Stimulated activated CD8-positive, alpha-beta memory T cell treated with anti-CD3 and anti-CD28 coated beads, Interleukin-12 subunit alpha, Interleukin-12 subunit beta, amount 100 ng/mL, for 24 hours (primary cell): ENCODE results near the gene PNCK.

Experiments
- DNase-seq: peaks from one replicate; pipeline ENCODE4 v3.0.0-alpha.2; 2020; ENCODE audit errors: extremely low read depth

The PNCK gene

DNA sequence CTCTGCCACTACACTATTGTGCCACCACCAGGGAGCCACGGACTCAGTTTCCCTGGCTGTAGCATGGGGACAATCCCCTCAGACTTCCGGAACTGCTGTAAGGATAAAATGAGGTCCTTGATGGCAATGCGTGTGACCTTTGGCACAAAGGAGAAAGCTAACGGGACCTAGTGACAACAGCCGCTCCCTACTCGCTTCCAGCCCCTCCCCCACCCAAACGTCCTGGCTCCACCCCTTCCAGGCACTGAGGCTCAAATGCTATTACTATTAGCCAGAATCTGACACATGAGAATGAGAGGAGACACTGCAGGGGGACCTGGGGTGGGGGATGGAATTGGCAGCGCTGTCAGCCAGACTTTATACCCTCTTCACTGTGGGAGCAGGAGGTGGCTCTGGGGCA, 32.0 kb downstream of the PNCK start:
- DNase-seq, result no peak

DNA sequence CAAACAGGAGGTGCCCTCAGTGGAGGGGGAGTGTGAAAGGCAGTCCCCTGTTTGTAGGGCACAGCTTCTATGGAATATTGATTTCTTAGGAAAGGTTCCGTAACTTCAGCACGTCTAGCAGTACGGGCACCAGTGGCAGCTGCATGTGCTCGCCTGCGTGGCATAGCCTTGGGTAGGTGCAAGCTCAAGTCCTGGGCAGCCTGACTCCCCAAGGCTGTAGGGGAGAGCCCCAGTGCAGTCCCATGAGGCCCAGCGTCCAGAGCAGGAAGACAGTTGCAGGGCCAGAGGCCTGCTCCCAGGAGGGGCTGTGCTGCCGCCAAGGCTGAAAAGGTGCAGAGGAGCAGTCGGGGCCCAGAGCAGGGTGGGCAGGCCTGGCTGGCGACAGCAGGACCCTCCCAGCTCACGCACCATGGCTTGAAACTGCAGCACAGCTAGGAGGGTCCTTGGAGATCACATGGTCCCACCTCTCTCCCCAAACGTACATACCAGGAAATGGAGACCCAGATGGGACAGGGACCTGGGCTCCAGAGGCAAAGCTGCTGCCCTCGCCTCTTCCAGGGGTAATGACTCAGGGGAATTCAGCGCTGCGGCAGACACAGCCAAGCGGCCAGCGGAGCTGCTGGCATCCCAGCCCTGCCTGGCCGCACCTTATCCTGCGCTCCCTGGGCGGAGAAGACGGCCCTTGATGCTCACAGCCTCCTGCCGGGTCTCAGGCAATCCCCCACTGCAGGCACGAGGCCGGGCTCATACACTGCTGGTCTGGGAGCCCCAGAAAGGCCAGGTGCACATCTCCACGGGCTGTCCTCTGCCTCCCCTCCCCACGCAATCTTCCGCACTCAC, 32.7 kb downstream of the PNCK start:
- DNase-seq, result no peak

DNA sequence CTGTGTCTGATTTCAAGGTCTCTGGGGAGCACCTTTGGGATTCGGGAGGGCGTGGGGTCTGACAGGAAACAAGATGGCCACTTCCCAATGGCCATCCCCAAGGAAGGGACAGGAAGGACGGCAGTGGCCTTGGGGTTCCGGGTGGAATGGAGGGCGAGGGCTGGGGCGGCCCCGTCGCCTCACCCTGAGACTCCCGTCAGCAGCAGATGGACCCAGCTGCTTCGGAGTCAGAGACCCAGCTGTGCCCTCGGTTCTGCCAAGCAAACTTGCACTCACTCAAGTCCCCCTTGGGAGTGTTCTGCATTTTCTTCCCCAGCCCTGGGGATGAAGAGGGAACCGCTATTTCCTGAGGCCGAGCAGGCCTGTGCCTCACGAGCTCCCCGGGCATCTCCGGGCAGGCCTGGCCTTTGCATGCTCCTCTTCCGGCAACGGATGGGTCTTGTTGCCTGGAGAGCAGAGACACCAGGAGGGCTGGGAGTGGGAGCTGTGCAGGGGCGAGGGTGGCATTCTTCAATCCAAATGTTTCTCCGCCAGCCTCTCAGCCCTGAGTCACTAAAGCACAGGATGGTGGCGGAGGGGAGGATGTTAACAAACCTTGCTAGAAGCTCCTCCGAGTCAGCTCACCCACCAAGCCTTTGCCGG, 33.4 kb downstream of the PNCK start:
- no peak for DNase-seq

DNA sequence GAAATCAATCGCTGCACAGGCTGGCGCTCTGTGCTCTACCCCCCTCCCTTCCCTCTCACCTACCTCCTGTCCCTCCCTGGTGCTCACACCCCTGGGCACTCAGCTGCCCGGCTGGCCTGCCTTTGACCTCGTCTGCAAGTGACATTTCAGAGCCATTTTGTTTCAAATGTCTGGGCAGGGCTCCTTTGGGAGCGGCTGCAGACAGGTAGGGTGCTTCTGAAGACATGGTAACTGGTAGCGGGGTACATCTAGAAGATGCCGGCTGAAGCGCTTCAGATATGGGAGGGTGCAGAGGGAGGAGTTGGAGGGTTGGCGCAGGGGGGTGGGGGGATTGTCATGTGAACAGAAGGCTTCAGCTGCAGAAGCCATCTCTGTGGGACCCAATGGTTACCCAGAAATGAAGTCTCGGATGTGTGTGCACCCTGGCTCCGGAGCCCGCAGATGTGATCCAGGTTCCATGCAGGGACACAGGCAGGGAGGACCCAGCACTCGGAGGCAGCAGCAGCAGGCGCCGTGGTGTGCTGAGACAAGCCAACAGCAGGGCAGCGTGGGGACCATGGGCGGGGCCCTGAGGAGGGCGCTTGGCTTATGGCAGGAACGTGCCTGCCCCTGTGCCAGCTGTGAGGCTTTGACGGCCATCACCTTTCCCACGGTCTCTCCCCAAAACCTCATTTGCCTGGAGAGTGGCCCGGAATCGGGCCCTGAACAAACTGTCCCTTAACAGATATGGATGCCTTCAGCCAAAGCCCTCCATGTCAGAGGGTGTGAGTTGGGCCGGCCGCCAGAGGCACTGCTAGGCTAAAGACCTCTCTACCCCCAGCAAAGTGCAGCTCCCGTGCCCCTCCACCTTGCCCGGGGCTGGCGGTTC, 34.2 kb downstream of the PNCK start:
- no peak for DNase-seq

DNA sequence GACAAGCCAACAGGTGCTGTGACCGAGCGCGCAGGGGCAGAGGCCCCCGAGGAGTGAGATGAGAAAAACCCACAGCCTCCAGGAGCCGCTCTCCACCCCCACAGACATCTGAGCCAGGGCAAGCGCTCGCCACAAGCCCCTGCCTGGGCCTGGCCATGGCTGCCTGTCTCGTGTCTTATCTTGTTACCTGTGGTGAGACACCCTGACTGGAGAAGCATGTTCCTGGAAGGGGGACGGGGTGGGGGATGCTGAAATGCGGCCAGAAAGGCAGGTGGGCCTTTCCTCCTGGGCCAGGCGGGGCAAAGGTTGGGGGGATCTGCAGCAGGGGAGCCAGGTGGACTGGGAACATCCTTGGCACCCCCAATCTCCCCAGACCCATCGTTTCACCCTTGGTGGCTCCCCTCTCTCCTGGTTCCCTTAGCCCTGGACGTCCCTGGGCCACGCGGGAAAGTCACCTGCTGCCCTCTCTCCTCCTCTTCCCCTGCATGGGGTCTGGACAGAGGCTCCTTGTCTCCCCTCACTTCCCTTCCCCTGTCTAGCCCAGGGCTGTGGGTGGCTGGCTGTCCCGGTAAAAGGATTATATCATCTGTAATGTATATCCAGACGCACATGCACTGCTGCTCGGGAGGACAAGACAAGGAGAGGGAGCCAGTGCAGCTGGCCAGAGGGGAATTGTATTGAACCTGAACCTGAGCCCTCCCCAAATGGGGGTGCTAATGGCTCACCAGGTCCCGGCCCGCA, 35.0 kb downstream of the PNCK start:
- no peak for DNase-seq

DNA sequence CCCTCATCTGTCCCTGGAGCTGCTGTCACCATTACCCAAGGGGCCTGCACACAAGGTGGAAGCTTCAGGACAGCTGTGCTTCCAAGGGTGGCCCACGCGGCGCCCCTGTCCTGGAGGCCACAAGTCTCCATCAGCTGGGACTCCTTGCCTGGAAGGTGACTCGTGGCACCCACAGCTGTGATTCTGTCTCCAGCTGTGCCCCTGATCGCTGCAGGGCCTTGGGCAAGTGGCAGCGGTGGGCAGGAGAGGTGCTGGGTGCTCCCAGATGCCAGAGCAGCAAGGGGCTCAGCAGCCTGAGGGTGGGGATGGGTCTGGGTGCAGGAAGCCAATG, 35.6 kb downstream of the PNCK start:
- no peak for DNase-seq

DNA sequence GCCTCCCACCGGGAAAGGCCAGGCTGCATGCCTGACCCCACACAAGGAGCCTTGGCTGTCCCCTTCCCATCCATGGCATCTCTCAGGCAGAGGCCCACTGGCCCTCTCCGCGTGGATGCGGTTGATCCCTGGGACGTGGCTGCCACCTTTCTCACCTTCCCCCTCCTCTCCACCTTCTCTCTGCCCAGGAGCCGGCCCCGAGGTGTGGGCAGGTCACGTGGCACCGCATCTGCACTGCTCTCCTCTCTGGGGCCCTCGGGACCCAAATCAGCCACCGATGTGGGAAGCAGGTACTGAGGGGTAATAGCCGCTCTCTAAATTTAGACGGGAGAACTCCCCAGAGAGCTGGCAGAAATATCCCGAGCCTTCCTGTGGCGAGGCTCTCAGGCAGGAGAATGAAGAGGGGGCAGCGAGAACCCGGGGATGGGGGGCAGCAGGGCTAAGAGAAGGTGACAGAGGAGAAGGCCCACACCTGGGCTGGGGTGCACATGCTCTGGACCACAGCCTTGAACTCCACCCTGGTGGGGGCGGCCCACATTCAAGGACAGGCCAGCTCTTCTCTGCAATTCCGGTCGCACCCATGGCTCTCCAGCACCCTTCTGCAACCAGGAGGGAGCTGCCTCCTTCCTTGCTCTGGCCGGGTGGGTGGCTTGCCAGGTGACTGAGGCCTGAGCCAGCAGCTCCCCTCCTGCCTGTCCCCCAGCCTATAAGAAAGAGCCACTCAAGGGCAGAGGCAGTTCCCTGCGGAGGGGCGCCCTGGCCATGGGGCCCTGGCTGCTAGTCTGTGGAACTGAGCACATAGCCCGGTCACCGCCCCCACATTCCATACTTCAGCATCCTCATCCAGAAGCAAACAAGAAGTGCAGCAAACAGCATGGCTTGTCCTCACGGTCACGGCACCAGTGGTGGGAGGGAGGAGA, 36.2 kb downstream of the PNCK start:
- DNase-seq, result no peak

DNA sequence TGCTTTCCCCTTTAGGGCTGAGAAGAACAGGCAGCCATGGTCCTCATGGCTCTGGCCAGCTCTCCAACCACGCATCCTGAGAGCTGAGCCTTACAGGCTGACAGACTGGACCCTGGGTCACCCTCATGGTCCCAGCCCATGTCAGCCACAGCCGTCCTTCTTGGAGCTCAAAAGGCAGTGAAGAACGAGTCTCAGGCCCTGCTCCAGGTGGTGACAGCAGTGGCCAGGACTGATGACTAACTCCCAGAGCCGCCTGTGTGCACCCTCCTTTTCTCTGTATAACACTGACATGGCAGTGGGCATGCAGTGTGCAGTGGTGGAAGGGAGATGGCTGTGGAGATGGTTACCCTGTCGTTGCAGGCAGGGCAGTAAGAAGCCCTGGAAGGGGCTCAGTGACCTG, 36.9 kb downstream of the PNCK start:
- DNase-seq, result no peak

DNA sequence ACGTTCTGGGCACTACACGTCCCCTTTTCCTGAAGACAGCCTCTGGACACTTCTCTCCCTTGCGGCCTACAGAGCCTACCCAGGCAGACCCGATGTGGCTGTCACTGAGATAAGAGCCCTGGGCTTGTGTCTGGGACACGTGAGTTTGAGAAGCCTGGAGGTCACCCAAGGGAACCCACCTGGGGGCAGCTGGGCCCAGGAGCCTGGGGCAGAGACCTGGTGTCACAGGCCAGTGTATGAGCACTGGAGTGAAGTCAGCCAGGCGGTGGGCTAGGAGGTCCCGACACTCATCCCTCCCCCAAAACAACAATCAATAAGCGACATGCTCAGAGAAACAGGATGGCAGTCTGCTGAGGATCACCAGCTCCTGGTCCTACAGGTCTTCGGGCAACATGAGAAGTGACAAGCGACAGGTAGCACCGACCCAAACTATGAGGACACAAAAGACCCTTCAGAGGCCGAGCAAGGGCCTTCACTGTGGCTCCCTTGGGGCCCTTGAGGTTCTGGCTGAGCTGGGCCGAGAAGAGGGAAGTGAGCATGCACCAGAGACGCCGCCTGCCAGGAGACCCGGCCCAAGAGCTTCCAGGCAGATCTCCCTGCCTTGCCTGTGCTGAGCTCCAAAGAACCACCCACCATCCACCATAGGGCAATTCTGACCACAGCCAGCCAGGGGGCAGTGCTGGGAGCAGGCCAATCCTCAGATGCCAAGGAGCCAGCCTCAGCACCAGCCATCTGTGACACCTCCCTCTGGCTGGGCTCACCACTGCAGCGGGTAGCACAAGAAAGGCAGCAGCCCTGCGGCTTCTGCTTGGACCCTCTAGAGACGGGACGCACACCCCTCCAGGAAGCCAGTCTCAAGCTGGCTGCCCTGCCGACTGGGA, 37.6 kb downstream of the PNCK start:
- DNase-seq, result no peak

DNA sequence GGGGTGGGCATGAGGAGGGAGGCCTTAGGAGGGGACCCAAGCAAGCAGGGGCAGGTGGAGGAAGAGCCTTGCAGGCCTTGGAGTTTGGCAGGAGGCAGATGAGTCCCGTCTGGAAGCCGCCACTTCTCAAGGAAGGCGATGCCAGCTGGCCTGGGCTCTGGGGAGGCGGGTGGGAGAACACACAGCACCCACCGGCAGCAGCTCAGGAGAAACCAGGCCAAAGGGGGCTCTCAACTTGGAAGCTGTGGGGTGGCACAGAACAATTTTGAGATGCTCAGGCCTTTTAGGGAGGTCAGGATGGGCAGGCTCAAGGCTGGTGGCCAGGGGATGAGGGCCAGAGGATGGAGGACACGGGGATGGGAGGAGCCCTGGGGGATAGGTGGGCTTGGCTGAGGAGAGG, 38.2 kb downstream of the PNCK start:
- DNase-seq, result no peak

DNA sequence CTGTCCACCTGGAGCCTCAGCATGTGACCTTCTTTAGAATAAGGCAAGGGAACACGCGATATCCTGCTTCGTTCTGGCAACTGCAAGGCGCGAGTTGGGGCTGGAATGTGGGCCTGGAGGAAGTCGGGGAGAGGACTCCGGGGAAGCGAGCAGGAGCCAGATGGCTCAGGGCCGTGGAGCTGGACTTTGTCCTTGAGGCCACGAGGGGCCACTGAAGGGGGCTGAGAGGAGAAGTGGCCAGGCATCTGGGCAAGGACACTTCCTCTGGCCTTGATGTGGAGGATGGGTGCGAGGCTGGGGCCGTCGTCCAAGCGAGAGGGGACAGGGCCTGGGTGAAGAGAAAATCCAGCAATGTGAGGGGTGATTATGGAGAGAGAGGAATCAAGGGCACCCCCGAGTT, 38.8 kb downstream of the PNCK start:
- no peak for DNase-seq

DNA sequence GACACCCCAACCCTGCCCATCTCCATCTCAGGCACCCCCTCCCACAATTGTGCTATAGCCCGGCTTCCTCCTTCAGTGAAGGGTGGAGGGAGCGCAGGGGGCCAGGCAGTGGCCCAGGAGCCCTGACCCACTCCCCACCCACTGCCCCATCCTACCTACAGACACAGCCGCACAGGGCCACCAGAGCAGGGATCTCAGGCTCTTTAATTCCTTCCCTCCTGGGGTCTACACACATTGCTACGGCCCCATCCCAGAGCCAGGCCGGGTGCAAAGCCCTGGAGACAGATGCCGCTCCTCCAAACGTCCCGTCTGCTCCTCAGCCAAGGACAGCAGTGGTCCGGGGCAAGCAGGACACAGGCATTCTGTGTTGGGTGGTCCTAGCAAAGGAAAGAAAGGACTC, 39.4 kb downstream of the PNCK start:
- no peak for DNase-seq

DNA sequence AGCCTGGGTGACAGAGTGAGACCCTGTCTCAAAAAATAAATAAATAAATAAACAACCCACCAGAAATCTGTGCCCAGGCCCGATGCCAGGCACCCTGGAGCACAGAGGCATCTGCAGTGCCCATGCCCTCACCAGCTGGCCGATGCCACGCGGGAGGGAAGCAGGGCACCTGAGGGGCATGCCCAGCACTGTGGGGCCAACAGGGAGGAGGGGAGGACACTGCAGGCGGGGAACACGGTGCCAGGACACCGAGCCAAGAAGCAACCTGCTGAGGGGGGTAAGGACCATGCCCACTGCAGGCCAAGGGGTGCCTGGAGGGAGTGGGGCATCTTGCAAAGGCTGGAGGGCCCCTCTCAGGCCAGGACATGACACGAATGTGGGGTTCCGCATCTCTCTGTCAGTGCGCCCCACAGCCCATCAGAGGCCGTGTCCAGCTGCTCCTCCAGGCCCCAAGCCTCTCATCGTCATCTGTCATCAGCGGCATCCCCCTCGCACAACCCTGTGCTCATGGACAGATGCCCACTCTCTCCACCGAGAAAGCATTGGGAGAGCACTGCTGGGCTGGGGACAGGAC, 39.9 kb downstream of the PNCK start:
- DNase-seq, result no peak

DNA sequence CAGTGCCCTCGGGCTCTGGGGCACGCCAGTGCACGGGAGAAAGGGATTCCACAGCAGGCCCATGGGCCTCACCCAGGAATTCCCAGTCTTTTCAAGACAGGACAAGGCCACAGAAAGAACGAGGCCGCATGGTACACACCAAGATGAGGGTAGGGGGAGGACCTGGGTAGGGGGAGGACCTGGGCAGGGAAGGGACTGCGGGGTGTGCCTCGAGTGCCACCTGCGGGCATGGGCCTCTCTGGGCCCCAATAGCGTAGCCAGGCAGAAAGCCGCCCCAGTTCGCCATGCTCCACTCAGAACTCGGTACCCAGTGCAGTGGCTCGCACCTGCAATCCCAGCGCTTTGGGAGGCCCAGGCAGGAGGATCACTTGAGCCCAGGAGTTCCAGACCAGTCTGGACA, 40.6 kb downstream of the PNCK start:
- DNase-seq, result no peak

DNA sequence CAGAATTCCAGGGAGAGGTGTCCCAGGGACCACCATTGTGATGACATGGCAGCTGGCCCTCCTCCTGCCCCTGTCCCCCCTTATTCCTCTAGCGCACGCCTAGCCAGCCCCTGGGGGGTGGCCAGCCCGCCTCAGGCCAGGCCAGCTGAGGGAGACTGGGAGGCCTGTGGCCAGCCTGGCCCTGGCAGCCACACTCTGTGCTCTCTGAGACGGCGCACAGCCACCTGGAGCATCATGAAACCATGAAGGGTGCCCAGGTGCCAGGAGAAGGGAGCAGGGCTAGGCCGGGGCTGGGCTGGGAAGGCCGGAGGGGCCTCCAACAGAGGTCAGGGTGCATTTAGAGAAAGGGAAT, 41.0 kb downstream of the PNCK start:
- DNase-seq, result no peak

DNA sequence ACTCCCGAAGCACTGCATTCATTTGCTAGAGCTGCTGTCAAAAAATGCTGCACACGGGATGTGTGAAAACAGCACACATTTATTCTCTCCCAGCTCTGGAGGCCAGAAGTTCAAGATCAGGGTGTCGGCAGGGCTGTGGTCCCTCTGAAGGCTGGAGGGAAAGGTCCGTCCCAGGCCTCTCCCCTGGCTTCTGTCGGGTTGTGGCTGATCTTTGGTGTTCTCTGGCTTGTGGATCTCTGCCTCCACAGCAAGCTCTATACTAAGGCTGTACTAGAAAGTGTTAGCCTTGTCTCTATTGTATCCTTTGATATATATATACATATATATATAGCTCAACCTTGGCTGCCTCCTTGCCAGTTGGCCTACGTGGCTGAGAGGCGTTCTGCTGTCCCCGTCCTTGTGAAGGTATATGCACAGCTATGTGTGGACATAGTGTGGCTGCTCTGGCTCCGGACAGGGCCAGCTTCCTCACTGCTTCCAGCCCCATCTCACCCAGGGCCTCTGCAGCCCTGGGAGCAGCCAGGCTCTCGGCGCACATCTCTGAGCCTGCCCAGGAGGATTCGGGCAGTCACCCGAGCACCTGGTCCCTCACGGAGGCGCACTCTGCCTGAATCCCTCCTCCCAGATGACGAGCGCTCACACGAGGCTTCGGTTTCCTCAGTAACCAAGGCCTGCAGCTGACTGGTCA, 41.6 kb downstream of the PNCK start:
- DNase-seq, result no peak

DNA sequence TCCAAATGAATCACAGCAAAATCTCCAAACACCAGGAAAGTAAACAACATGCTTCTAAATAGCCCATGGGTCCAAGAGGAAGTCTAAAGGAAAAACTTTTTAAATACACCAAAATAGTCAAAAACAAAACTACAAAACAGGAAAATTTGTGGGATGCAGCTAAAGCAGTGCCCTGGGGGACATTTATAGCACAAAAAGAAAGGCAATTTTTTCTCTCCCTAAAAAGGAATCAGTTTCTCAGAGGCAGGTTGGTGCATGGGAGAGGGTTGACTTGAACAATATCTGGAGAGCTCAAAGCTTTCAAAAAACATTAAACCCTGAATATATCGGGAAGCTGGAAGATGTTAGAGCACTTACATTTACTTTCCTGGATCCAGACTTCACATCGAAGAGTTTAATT, 42.3 kb downstream of the PNCK start:
- no peak for DNase-seq

DNA sequence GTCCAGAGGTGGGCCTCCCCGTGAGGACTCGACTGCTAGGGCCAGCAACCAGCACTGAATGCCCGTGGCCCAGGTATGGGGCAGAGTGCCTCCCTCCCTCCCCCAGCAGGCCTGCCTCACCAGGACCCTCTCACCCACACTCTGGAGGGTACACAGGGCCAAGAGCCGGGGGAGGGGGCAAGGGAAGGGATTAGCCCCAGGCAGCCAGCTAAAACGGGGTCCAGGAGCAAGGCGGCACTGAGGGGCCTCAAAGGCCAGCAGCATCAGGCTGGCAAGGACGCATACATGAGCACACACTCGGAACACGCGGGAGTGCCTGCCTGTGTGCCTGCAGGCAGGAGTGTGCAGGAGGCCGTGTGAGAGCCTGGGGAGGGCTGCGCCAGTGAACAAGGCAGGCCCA, 44.9 kb downstream of the PNCK start:
- DNase-seq, result no peak

DNA sequence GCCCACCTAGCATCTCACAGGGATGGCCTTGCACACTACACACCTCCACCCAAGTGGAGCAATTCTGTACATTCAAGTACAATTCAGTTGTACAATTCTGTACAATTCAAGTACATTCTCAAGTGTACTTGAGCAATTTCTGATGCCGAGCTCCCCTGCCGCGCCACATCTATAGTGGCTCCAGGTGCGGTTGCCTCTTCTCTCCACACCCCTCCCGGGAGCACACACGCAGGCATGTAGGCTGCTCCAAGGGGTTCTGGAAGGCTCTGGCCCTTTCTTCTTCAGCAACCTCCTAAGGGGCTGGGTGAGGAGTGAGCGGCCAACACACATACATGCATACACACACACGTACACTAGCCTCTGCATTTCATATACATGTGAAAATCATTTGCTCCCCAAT, 45.5 kb downstream of the PNCK start:
- DNase-seq, result no peak
